GM21825 (cell line): Measurements from ENCODE around the gene TNFAIP8L1.
"Not testable (repeated sequence)": the region's sequence is repeated elsewhere in the genome, so short reads cannot be mapped to it uniquely, and the experiment has no call there.

Source experiments
- ATAC-seq: cut with Tn5 transposase; IDR thresholded peaks from one replicate; pipeline ENCODE4 v1.9.1; 2021; ENCODE audit warnings: mild to moderate bottlenecking, moderate library complexity; ENCODE audit not compliant: unreplicated experiment

The TNFAIP8L1 gene

DNA sequence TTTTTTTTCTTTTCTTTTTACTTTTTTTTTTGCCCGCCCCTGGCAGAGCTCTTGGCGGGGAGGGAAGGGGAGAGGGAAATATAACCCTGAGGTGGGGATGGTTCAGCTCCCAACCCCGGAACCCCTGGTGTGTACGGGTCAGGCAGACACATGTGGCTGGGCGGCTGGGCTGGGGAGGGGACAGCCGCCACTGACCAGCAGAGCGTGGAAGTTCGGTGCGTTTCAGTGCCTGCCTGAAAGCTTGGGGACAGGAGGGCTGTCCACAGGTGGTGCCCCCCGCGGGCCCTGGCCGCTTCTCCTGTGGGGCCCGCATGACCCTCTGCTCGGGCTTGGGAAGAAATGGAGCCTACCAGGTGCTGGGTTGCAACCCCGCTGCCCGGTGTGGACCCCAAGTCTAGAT, 36.0 kb downstream of the TNFAIP8L1 start:
- ATAC-seq: no peak

DNA sequence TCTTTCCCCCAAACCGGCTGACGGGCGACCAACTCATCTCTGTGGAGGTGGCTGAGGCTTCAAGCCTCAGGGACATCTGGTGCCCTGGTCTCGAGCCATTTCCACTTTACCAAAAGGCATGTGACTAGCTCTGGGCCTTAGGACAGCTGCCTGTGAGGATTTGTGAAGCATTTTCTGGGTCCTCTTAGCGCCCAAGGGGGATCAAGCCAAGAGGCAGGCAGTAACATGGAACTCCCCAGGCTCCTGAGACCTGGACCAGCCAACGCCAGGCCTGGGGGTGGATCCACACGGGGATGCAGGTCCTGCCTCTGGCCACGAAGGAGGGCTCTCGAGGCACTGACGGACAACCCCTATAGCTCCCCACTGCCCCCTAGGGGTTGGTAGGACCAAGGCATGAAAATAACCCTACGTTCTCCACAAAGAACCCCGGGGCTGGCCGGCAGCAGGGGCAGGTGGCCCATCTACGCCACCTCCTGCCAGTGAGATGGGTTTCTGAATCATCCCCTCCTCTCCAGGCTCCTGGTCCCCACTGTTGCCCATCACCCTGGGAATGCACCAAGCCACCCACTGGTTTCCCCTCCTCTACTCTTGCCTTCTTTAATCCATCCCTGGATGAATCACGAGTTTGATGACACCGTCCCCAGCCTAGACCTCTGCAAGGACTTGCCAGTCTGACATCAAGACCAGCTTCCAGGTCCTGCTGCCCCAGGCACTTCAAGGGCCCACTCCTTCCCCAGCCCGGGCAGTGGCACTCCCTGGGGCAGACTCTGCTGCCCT, 37.8 kb downstream of the TNFAIP8L1 start:
- no peak for ATAC-seq

DNA sequence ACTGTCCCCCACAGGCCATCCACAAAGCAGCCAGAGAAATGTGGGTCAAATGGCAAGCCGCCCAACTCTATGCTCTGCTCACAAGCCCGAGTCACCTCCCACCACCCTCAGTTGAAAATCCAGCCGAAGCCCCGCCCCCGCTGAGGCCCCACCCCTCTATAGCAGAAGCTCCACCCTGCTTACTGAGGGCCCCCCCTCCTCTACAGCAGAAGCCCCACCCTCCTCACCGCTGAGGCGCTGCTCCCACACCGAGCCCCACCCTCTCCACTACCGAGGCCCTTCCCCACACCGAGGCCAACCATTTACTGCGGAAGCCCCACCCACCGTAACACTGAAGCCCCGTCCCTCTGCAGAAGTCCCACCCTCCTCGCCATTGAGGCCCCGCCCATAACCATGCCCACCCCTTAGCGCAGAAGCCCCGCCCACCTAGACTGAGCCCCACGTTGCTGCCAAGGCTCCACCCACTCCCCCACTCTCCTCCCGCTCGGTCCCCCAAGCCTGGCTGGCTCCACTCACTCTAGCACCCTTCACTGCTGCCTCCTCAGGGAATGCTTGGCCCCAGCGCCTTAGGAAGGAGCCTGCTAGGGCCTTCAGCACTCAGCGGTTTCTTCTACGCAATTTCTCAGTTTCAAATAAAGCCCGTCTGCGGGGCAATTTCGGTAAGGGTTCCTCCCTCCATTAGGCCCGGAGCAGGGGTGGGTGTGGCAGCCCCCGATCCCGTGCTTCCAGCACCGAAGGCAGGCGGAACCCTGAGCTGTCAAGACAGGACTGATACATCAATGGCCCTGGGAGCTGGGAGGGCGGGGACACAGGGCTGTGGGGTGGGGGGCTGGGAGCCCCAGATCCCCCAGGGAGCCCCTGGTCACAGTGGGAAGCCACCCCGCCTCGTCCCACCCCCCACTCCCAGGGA, 39.8 kb downstream of the TNFAIP8L1 start:
- no peak for ATAC-seq

DNA sequence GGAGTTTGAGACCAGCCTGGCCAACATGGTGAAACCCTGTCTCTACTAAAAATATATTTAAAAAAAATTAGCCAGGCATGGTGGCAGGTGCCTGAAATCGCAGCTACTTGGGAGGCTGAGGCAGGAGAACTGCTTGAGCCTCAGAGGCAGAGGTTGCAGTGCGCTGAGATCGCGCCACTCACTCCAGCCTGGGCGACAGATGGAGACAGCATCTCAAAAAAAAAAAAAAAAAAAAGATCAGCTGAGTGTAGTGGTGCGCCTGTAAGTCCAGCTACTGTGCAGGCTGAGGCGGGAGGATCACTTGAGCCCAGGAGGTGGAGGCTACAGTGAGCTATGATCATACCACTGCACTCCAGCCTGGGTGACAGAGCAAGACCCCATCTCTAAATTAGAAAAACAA, 40.7 kb downstream of the TNFAIP8L1 start:
- not testable (repeated sequence) for ATAC-seq

DNA sequence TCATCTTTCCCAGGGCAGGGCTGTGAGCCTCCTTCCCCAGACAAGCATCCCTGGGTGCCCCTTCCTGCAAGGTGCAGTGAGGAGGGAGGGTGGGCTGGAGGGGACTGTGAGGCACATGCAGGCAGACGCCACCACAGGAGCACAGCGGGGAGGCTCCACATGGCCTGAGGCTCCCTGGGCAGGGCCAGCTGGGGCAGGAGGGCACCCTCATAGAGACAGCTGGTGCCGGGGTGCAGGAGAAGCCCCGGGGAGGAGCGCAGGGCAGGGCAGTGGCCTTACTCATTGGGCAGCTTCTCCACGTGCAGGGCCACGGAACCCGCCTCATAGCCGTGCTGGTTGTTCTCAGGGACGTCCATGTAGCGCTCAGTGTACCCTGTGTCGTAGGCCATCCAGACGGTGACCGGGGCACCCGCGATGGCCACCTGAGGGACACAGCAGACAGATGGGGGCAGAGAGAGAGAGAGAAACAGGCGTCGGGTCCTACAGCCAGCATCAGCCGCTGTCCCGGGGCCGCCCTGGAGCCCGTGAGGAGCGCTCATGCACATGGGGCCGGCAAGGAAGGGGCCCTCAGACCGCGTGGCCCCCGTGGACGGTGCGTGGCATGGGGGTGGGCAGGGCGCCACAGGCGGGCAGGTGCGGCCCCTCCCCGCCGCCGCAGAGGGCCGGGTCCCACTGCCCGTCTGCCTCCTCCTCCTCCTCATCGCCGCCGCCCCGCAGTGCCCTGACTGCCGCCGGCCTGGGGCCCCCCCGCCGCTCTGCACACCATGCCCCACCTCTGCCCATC, 43.3 kb downstream of the TNFAIP8L1 start:
- no peak for ATAC-seq

DNA sequence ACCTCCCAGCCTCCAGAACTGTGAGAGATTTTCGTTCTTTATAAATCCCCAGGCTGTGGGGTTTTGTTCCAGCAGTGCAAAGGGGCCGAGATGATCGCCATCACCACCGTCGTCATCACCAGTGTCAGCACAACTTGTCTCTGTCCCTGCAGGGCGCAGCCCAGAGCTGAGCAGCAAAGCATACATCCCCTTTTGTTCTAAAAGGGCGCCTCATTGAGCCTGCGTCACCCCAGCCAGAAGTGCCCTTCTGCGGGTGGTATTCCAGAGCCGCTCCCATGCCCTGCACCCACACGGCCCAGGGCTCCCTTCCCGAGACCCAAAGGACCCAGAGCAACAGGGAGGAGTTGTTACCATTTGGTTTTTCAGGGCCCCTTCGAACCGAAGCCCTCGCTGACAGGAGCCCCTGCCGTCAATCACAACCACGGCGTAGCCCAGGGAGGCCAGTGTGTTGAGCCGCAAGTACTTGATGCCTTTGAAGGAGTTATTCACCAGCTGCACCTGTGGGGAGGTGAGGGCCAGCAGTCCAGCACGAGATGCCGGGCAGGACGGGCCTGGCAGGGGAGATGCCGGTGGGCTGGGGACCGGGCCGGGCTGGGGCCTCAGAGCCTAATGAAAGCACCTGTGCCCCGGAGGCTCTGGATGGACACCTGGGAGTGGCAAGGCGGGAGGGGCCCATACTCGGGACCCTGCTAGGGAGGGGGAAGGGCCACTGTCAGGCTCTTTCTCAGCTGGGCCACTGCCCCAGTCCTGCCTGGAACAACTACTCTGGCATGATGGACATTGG, 45.2 kb downstream of the TNFAIP8L1 start:
- no peak for ATAC-seq

DNA sequence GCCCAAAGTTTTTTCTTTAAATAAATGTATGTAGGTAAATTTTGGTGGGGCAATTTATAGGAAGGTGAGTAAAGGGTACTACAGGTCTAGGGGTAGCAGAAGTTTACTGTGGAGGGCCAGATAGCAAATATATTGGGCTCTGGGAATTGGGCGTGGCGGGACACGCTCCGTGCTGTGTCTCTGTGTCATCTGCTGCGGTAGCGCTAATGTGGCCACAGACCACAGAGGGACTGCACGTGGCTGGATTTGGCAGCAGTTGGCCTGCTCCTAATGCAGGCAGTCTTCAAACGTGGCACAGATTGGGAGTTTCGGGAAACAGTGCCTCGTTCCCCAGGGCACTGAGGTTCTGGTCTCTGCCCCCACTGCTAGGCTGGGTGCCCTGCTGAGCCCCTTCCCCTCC, 47.4 kb downstream of the TNFAIP8L1 start:
- no peak for ATAC-seq

DNA sequence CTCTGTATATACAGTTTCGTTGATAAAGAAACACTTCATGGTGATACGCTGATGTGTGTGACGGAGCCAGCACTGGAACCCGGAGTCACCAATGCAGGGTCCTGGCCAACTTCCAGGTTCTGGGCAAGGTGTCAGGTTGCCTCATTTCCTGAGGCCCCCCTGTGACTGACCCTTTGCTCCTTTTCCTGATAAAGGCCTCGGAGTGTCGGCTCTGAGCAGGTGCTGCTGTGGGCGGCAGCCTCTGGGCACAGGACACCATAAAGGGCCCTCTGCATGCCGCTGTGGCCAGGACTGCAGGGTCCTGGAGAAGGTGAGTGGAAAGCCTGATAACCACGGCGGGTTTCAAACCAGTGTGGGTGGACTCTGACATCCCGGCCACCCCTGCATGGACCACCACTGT, 48.1 kb downstream of the TNFAIP8L1 start:
- ATAC-seq: no peak

DNA sequence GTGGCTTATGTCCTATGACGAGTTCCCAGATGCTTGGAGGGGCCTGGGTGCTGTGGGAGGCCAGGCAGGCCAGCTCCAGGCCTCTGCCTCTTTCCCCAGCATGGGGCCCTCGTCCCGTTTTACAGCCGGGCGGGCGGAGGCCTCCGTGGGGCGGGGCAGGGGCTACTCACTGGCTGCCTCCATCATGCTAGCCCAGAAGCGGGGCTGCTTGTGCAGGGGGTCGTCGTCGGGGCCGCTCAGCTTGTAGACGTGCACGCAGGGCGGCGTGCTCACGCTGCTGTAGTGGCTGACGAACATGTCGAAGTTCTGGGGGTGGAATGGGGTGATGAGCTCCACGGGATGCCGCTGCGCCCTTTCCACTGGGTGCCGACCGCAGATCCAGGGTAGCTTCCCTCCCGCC, 49.3 kb downstream of the TNFAIP8L1 start:
- ATAC-seq: no peak

DNA sequence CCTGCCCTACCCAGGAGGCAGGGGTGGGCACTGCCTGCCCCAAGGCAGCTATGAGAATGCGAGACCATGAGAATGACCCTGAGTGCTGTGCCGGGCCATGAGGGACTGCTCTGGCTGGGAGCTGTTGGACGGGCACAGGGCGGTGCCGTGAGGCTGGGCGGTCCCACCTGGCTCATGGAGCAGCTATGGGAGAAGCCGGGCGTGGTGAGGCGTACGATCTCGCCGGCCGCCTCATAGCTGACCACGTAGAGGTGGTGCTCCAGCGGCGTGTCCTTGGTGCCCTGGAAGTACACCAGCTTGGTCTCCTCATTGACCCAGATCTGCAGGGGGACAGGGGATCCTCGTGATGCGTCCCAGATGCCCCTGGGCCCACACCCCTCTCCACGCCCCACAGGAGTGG, 50.1 kb downstream of the TNFAIP8L1 start:
- no peak for ATAC-seq

DNA sequence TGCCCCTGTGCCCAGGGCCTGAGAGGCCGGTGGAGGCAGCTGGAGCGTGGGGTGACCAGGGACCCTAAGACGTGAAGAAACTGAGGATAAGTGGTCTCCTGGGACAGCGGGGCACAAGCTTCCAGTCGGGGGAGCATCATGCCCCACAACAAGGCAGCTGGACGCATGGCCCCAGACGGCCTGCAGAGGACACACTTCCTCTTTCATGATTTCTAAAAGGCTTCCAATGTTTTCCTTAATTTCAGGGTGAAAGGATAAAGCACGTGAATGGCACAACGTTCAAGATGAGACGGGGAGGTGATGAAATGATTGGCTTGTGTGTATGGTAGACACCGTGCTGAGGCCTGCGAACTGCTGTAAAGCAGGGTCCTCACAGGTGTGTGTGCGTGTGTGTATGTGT, 51.0 kb downstream of the TNFAIP8L1 start:
- no peak for ATAC-seq

DNA sequence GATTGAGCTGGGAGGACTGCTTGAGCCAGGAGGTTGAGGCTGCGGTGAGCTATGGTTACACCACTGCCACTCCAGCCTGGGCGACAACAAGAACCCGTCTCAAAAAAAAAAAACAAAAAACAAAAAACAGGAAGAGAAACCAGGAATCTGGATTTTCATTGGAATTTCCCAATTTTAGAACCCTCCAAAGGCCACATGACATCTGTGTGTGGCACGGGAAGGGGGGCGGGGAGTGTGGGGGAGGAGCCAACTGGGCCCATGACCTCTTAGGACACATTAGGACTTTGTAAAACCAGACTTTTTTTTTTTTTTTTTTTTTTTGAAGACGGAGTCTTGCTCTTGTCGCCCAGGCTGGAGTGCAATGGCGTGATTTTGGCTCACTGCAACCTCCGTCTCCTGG, 52.1 kb downstream of the TNFAIP8L1 start:
- no peak for ATAC-seq

DNA sequence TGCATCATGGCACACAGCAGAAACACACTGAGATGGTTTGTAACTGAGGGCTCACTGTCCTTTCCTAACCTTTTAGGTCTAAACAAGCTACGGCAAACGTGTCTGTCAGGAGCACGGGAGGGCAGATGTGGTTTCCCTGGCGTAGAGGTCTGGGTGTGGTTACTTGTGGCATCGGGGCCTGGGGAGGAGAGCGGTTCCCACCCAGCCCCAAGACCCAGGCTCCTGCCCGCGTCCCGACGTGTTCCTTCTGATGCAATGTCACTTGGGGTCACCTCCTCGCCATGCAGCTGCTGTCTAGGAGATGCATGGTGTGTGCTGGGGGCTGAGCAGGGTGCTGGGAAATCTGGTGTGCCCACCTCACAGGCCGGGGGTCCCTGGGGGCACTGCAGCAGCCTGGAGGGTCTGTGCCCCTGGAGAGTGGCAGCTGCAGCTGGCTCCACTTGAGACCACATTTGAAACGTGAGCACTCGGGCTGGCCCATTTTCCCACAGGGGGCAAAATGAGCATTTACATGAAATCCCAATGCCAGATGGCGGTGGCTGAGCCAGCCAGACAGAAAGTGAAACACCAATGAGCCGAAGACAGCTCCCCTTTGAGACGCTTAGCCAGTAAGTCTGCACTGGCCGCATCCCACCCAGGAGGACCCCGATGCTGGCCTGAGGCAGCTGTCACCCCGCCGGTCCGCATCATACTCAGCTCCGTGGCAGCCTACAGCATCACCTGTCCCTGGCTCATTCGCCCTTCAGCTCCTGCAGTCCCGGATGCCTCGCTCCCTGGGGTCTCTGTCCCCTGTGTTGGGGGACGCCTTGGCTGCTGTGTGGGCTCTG, 53.1 kb downstream of the TNFAIP8L1 start:
- no peak for ATAC-seq

DNA sequence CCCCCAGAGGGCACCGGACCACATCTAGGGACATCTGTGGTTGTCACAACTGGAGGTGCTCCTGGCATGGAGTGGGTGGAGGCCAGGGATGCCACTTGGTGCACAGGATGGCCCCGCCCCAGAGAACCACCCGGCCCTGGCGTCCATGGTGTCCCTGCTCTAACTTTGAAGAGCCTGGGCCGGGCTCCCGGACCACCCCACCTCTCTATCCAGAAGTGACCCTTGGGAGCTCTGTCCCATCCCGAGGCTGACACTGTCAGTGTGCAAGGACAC, 53.7 kb downstream of the TNFAIP8L1 start:
- no peak for ATAC-seq

DNA sequence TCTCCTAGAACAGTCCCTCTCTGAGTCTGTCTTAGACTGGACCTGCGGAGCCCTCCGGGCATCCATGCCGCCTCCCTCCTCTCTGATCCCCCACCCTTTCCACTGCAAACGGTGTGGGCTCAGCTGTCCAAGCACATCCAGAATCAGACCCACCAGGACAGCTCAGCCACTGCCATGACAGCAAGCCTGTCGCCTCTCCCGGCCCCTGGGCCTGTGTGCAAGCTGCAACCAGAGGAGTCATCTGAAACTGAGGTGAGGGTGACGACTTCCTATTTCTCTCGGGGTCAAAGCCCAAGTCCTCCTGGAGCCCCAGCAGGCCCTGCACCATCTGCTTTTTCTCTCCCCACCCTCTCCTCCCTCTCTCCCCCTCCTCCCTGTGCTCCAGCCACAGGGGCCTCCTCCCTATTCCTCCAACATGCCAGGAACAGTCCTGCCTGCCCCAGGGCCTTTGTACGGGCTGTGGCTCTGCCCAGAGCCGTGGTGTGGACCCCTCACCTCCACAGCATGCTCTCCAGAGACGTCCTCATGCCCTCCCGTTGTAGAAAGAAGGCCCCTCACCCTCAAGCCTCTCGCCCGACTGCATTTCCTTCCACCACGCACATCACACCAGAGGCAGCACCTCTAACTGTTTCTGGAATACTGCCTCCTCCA, 54.3 kb downstream of the TNFAIP8L1 start:
- ATAC-seq: no peak

DNA sequence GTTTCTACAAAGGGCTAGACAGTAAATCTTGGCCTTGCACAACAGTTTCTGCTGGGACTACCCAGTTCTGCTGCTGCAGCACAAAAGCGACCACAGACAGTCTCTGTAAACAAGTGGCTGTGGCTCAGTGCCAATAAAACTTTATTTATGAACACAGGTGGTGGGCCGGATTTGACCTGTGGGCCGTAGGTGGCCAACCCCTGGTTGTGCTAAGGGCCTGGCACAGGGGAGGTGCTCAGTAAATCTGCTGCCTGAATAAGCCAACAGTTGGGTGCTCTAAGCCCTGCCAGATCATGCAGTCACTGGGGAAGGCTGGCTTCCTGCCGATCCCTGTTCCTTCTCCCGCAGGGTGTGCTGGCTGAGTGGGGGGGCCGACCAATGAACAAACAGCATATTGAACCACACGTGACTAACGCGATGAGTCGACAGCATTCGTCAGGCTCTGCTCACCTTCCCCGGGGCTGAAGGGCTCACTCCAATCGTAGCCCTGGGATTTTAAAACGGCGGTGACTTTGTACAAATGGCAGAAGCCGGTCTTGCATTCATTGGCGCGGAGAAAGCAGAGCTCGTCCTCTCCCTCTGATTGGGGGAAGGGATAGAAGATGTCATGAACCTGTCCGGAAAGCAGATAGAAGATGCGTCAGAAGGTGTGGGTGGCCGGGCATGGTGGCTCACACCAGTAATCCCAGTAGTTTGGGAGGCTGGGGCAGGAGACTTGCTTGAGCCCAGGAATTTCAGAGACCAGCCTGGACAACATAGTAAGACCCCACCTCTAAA, 55.1 kb downstream of the TNFAIP8L1 start:
- ATAC-seq: no peak

DNA sequence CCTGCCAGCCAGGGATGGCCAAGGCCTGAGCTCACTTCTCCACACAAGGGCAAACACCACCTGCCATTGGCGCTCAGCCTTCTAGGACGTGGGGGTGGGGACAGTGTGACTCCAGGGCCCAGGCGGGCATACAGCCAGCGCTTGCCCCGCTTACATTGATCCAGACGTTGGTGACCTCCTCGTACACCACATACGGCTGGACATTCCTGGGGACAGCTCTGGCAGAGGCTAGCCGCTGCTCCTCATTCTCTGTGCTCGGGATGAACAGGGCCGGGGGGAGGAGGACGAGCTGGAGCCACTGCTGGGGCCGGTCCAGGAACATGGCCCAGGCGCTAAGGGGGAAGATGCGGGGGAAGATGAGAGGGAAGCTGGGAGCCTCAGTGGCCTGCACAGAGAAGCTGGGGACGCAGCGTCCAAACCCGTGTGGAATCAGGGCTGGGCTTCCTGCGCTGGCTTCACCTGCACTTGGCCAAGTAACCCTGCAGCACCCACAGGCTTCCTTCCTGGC, 56.0 kb downstream of the TNFAIP8L1 start:
- ATAC-seq: no peak

DNA sequence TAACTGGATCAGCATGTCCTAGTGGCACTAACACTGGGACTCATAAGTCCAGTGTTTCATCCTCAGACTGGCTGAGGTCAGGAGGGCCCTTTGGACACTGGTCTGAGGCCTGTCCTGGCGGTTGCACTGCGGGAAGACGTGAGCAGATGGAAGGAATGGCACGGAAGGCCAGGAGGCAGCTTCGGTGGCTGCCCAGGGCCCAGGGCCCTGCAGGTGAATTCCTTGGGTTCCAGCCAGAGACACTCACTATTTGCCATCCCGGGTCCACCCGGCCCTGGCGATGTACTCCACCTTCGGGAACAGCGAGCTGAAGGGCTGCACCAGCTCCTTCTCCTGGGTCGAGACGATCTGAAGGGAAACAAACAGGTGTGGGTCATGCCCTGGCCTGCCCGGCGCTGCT, 58.0 kb downstream of the TNFAIP8L1 start:
- no peak for ATAC-seq
